ENCODE data around the gene SEC24D.
"Not testable (repeated sequence)": the region's sequence is repeated elsewhere in the genome, so short reads cannot be mapped to it uniquely, and the experiment has no call there.

Gene SEC24D

DNA sequence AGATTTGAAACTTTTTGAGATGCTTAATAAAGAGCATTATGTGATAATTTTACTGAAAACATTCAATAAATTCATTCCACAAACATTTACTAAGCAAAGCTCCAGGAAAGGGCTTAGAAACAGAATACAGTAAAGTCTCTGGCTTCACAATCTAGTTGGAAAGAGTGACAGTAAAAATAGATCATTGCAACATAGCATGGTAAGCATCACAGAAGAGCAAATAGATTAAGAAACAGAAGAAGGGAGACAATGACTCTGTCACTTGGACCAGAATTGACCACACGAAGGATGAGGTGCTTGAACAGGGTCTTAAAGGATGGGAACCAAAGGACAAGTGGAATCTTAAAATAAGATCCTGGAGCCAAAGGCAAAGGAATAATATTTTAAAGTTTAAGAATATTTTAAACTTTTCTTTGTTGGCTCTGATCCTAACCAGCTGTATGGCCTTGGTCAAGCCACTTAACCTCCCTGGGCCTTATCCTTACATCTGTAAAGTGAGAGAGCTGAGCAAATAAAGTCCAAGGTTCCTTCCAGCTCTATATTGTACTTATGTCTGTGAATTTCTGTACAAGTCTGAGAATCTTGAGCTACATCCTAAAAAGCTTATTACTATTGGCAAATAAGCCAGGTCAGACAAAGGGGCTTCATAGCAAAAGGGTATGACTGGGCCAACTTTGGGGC lies 33.9 kb downstream of the SEC24D start:
- DNase-seq (ENCODE audit: insufficient read length) = no peak
- no peak for FAIRE-seq
- no peak for TF ChIP-seq POLR2AphosphoS5 (IDR thresholded peaks at IDR 0.05; ENCODE audit: low read depth, low read length)
- no peak for TF ChIP-seq POLR2A (IDR thresholded peaks at IDR 0.05; ENCODE audit: low read depth, low read length)
- no peak for TF ChIP-seq TAF1 (IDR thresholded peaks at IDR 0.05; ENCODE audit: borderline replicate concordance, low read depth, low read length)

DNA sequence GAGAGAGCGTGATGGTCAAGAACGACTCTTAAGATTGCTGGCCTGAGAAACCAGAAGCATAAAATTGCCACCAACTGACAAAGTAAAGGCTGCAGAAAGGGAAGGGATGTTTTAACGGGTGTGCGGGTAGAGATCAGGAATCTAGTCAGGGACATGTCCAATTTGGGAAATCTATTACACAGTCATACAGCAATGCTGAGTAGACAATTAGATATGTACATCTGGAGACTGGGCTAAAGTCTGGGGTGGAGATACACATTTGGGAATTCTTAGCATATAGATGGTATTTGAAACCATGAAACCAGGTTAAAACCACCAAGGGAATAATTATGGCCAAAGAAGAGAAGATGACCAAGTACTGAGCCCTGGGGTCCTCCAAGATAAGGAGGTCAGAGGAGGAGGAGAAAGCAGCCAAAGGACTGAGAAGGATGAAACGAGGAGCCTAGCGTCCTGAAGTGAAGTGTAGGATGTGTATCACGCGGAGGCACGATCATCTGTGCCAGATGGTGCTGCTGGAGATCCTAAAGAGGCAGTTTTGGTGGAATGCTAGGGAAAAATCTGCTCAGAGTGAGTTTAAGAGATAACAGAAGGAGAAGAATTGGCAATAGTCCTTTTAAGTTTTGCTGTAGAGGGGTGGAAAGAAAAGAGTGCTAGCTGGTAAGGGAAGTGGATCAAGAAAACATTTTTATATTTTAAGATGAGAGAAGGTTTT lies 36.5 kb downstream of the SEC24D start:
- FAIRE-seq (no peak), DNase-seq (ENCODE audit: insufficient read length) (no peak)
- TF ChIP-seq POLR2AphosphoS5 (IDR thresholded peaks at IDR 0.05; ENCODE audit: low read depth, low read length) (no peak), TAF1 (IDR thresholded peaks at IDR 0.05; ENCODE audit: borderline replicate concordance, low read depth, low read length) (no peak), POLR2A (IDR thresholded peaks at IDR 0.05; ENCODE audit: low read depth, low read length) (no peak)

DNA sequence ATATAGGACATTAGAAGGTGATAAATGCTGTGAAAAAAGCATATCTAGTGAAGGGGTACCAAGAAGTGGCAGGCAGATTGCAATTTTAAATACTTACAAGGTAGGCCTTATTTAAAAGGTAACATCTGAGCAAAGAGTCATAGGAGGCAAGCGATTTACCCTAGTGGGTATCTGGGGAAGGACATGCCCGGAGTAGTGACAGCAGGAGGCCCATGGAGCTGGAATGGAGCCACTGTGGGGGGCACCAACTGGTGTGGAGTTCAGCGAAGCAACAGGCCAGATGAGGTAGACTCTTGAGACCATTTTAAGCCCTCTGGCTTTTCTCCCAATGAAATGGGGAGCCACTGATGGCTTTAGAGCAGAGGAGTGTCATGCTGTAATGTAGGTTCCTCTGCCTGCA lies 37.3 kb downstream of the SEC24D start:
- DNase-seq (ENCODE audit: insufficient read length) = no peak
- TF ChIP-seq POLR2A (IDR thresholded peaks at IDR 0.05; ENCODE audit: low read depth, low read length) (no peak), TAF1 (IDR thresholded peaks at IDR 0.05; ENCODE audit: borderline replicate concordance, low read depth, low read length) (no peak), POLR2AphosphoS5 (IDR thresholded peaks at IDR 0.05; ENCODE audit: low read depth, low read length) (no peak)
- no peak for FAIRE-seq

DNA sequence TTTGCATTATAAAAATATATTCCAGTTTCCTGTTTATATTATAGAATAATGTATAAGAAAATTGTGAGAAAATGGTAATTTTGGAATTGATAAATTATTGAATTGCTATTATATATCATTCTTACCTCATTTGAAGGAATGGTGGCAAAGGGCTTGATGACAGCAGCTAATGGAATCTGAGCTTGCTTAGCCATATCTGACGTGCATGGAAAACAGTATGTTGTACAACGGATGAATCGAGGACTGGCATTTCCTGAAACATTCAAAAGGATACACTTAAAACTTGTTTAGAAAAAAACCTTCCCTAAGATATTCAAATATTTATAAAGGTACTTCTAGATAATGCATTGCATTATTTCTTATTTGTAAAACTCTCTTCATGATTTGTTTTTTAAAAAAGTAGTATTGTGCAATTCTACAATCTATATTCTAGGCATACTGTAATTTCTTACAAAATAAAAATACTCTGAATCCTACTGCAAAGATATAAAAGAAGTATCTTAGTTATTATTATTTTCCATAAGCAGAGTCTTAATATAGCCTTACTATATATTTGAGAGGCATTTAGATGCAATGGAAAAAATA lies 38.3 kb downstream of the SEC24D start:
- FAIRE-seq (no peak), DNase-seq (ENCODE audit: insufficient read length) (no peak)
- TF ChIP-seq TAF1 (IDR thresholded peaks at IDR 0.05; ENCODE audit: borderline replicate concordance, low read depth, low read length) = no peak
- no peak for TF ChIP-seq POLR2A (IDR thresholded peaks at IDR 0.05; ENCODE audit: low read depth, low read length)
- TF ChIP-seq POLR2AphosphoS5 (IDR thresholded peaks at IDR 0.05; ENCODE audit: low read depth, low read length) = no peak

DNA sequence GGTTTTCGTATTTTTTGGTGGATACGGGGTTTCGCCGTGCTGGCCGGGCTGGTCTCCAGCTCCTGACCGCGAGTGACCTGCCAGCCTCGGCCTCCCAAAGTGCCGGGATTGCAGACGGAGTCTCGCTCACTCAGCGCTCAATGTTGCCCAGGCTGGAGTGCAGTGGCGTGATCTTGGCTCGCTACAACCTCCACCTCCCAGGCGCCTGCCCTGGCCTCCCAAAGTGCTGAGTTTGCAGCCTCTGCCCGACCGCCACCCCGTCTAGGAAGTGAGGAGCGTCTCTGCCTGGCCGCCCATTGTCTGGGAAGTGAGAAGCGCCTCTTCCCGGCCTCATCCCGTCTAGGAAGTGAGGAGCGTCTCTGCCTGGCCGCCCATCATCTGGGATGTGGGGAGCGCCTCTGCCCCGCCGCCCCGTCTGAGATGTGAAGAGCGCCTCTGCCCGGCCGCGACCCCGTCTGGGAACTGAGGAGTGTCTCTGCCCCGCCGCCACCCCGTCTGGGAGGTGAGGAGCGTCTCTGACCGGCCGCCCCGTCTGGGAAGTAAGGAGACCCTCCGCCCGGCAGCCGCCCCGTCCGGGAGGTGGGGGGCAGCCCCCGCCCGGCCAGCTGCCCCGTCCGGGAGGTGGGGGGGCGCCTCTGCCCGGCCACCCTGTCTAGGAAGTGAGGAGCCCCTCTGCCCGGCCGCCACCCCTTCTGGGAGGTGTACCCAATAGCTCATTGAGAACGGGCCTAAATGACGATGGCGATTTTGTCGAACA lies 44.1 kb downstream of the SEC24D start:
- not testable (repeated sequence) for FAIRE-seq; DNase-seq (ENCODE audit: insufficient read length)

DNA sequence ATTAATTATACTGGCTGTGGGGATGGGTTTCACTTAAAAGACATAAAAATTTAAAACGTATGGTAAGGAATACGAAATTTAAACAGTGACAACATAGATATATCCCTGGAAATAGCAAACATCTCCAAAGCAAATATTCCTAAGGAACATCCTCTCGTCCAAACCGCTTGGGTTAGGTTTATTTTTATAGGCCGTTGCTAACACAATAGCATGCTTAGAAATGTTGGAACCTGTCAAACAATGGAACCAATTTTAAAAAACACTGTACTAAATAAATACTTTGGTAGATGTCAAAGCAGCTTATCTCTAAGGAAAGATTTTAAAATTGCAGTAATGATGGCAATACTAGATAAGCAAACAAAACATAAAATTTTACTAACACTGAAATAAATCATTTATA lies 45.4 kb downstream of the SEC24D start:
- FAIRE-seq = no peak
- no peak for DNase-seq (ENCODE audit: insufficient read length)
- no peak for TF ChIP-seq POLR2AphosphoS5 (IDR thresholded peaks at IDR 0.05; ENCODE audit: low read depth, low read length)
- TF ChIP-seq POLR2A (IDR thresholded peaks at IDR 0.05; ENCODE audit: low read depth, low read length) = no peak
- TF ChIP-seq TAF1 (IDR thresholded peaks at IDR 0.05; ENCODE audit: borderline replicate concordance, low read depth, low read length) = no peak

DNA sequence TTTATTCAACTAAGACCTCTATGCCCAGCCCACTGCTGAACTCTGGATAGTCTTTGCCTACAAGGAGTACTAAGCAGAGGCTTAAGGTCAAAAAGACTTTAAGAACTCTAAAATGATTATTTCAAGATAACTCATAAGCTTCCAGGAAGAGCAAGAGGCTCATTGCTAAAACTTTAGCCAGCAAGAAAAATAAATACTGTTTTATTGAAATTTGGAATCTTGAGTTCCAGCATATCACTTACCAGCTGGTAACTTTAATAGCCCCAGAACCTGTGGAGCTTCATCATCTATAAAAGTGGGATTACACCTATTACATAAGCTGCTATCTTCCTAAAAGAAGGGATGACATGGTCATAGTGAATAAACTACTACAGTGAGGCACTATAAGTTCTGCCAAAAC lies 47.0 kb downstream of the SEC24D start:
- no peak for FAIRE-seq
- DNase-seq (ENCODE audit: insufficient read length) = no peak
- TF ChIP-seq POLR2AphosphoS5 (IDR thresholded peaks at IDR 0.05; ENCODE audit: low read depth, low read length) = no peak
- TF ChIP-seq TAF1 (IDR thresholded peaks at IDR 0.05; ENCODE audit: borderline replicate concordance, low read depth, low read length) = no peak

DNA sequence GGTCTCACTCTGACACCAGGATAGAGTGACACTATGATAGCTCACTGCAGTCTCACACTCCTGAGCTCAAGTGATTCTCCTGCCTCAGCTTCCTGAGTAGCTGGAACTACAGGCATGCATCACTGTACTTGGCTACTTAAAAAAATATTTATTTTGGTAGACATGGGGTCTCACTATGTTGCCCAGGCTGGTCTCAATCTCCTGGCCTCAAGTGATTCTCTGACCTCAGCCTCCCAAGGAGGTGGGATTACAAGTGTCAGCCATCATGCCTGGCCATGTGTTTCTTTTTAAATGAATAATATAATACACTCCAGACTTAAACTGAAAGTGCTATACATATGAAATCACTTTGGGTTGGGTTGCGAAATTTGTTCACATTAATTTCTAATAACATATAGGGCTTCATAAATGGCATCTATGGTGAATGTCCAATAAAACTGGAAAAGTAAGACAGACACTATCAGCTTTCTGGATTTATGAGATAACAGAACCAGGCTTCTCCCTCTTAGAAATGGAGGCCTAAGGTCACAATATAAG lies 48.0 kb downstream of the SEC24D start:
- TF ChIP-seq TAF1 (IDR thresholded peaks at IDR 0.05; ENCODE audit: borderline replicate concordance, low read depth, low read length) = no peak
- TF ChIP-seq POLR2AphosphoS5 (IDR thresholded peaks at IDR 0.05; ENCODE audit: low read depth, low read length) = no peak
- TF ChIP-seq POLR2A (IDR thresholded peaks at IDR 0.05; ENCODE audit: low read depth, low read length) = no peak
- FAIRE-seq = no peak
- DNase-seq (ENCODE audit: insufficient read length) = no peak

DNA sequence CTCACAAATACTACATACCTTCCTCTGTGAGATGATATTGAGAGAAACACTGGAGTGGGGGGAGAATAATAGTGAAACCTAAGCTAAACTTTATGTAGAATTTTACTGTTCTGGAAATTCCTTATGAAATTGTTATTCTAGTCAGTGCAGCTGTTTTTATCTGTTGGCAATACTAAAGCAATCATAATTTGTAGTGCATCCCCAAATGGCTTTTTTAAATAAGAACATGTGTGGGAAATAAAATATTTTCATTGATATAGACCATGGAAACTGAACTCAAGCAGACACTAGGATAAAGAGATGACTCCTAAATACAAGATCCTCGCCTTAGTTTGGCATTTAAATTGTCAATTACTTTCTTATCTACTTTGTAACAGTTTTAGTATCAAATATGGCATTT lies 51.1 kb downstream of the SEC24D start:
- no peak for TF ChIP-seq POLR2AphosphoS5 (IDR thresholded peaks at IDR 0.05; ENCODE audit: low read depth, low read length)
- TF ChIP-seq TAF1 (IDR thresholded peaks at IDR 0.05; ENCODE audit: borderline replicate concordance, low read depth, low read length) = no peak
- TF ChIP-seq POLR2A (IDR thresholded peaks at IDR 0.05; ENCODE audit: low read depth, low read length) = no peak
- DNase-seq (ENCODE audit: insufficient read length) (no peak), FAIRE-seq (no peak)

DNA sequence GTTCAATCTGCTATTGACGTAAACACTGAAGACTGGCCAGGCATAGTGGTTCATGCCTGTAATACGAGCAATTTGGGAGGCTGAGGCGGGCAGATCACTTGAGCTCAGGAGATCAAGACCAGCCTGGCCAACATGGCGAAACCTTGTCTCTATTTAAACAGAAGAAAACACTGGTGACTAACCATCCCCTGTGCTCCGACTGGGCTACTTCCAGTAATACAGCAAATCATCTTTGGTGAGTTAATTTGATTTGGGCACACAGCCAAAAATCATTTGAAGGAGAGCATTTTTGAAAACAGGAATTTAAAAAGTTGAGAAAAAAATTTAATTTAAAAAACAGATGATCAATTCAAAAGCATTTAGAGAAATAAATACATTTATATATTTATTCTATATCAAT lies 52.0 kb downstream of the SEC24D start:
- DNase-seq (ENCODE audit: insufficient read length) (no peak), FAIRE-seq (no peak)
- TF ChIP-seq POLR2A (IDR thresholded peaks at IDR 0.05; ENCODE audit: low read depth, low read length) = no peak
- no peak for TF ChIP-seq TAF1 (IDR thresholded peaks at IDR 0.05; ENCODE audit: borderline replicate concordance, low read depth, low read length)
- no peak for TF ChIP-seq POLR2AphosphoS5 (IDR thresholded peaks at IDR 0.05; ENCODE audit: low read depth, low read length)

DNA sequence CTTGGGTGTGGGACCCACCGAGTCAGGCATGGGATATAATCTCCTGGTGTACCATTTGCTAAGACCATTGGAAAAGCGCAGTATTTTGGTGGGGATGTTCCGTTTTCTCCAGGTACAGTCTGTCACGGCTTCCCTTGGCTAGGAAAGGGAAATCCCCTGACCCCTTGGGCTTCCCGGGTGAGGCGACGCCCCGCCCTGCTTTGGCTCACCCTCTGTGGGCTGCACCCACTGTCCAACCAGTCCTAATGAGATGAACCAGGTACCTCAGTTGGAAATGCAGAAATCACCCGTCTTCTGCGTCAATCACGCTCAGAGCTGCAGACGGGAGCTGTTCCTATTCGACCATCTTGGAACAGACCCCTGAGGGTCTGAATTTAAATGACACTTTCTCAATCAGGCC lies 53.0 kb downstream of the SEC24D start:
- not testable (repeated sequence) for FAIRE-seq; DNase-seq (ENCODE audit: insufficient read length)

DNA sequence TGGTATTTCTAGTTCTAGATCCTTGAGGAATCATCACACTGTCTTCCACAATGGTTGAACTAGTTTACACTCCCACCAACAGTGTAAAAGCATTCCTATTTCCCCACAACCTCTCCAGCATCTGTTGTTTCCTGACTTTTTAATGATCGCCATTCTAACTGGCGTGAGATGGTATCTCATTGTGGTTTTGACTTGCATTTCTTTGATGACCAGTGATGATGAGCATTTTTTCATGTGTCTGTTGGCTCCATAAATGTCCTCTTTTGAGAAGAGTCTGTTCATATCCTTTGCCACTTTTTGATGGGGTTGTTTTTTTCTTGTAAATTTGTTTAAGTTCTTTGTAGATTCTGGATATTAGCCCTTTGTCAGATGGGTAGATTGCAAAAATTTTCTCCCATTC lies 58.3 kb downstream of the SEC24D start:
- not testable (repeated sequence) for DNase-seq (ENCODE audit: insufficient read length); FAIRE-seq

DNA sequence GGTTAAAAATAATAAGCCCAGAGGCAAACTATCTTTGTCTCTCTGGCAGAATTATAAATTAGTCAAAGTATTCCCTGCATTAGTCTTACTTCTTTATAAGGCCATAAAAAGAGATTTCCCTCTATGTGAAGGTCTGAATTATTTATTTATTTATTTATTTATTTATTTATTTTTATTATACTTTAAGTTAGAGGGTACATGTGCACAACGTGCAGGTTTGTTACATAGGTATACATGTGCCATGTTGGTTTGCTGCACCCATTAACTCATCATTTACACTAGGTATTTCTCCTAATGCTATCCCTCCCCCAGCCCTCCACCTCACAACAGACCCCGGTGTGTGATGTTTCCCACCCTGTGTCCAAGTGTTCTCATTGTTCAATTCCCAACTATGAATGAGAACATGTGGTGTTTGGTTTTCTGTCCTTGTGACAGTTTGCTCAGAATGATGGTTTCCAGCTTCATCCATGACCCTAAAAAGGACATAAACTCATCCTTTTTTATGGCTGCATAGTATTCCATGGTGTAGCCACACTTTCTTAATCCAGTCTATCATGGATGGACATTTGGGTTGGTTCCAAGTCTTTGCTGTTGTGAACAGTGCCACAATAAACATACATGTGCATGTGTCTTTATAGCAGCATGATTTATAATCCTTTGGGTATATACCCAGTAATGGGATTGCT lies 58.8 kb downstream of the SEC24D start:
- not testable (repeated sequence) for FAIRE-seq; DNase-seq (ENCODE audit: insufficient read length)

All from GM12892 (cell line).